Endothelial cell of umbilical vein (primary cell): ENCODE results near the gene CTDSPL. TPM values are rescaled to one million over a fixed set of nuclear protein-coding genes. Genes with fewer than 3 reads are reported as not detected.
A peak's percentile ranks its signal among the peaks of the same experiment; 100 is the strongest.

Experiments
- BruUV-seq: library from RNA; stranded (reverse); fragments of 400-500 nt; replicated peaks from 2 replicates; lab custom pipeline; 2021; lab: Mats Ljungman, UMichigan
- CTCF ChIA-PET: fragments of 300-600, 350-600 bp; sonication (Branson Sonifier 250); formaldehyde crosslinking; loops from one replicate; lab custom pipeline; 2021; ENCODE audit warnings: antibody characterized with exemption, inconsistent platforms; lab: Charles Lee
- POLR2A ChIA-PET: fragments of 300-600, 350-600 bp; sonication (Branson Sonifier 250); formaldehyde crosslinking; loops from one replicate; lab custom pipeline; 2021; ENCODE audit warnings: antibody characterized with exemption, inconsistent platforms; lab: Charles Lee
- DNase-seq: peaks from one replicate; pipeline ENCODE4 v3.0.0-alpha.2; 2011; ENCODE audit warnings: low read depth, low spot score
- FAIRE-seq: peaks from 2 replicates; lab custom pipeline; 2011; peaks lifted over from hg19 to GRCh38; lab: Jason Lieb, UNC
- H2AFZ ChIP-seq: 2 replicates; pipeline ENCODE4 v1.6.0; 2012; ENCODE audit warnings: low read depth, low read length, control low read depth, inconsistent platforms
- H3K27ac ChIP-seq: 2 replicates; pipeline ENCODE4 v1.5.1; 2011; ENCODE audit warnings: low read depth, mild to moderate bottlenecking, control low read depth, low read length, moderate library complexity; ENCODE audit not compliant: insufficient read depth
- H3K27me3 ChIP-seq, 2 experiments: 2 replicates each; pipeline versions ENCODE4 v1.6.0 to v1.6.1; 2011; ENCODE audit warnings: low read length in 2 of 2, mixed read lengths in 1 of 2; ENCODE audit not compliant: control insufficient read depth in 2 of 2, insufficient read depth in 2 of 2
- H3K36me3 ChIP-seq, 2 experiments: 2 replicates in 1 of 2; 3 replicates in 1 of 2; pipeline ENCODE4 v1.5.1; 2011; ENCODE audit warnings: low read length in 2 of 2, mild to moderate bottlenecking in 1 of 2, moderate library complexity in 1 of 2; ENCODE audit not compliant: control insufficient read depth in 2 of 2, insufficient read depth in 2 of 2; ENCODE audit errors: extremely low read depth in 1 of 2
- H3K4me1 ChIP-seq: 3 replicates; pipeline ENCODE4 v1.5.1; 2011; ENCODE audit warnings: mild to moderate bottlenecking, low read length; ENCODE audit not compliant: control insufficient read depth, insufficient read depth; ENCODE audit errors: extremely low read depth
- H3K4me2 ChIP-seq: 2 replicates; pipeline ENCODE4 v1.6.1; 2011; ENCODE audit warnings: low read length, control low read depth, mixed read lengths; ENCODE audit not compliant: insufficient read depth
- H3K4me3 ChIP-seq, 3 experiments: fragments of 200-600 bp in 1 of 3; sonication (generic), shearing (Covaris generic) in 1 of 3; replicated peaks in 1 of 3; 2 replicates each; pipeline ENCODE4 v1.5.1; 2011 to 2016; ENCODE audit warnings: control low read depth in 3 of 3, low read length in 3 of 3, mild to moderate bottlenecking in 2 of 3, inconsistent platforms in 1 of 3, low read depth in 1 of 3, moderate library complexity in 1 of 3; ENCODE audit not compliant: insufficient read depth in 1 of 3
- H3K79me2 ChIP-seq: 2 replicates; pipeline ENCODE4 v1.6.0; 2012; ENCODE audit warnings: low read length, inconsistent platforms; ENCODE audit not compliant: control insufficient read depth, insufficient read depth
- H3K9ac ChIP-seq: replicated peaks from 2 replicates; pipeline ENCODE3; 2011; ENCODE audit warnings: low read length, control low read depth; ENCODE audit not compliant: insufficient read depth; ENCODE audit errors: extremely low read depth
- H3K9me1 ChIP-seq: replicated peaks from 3 replicates; pipeline ENCODE4 v1.6.0; 2011; ENCODE audit warnings: mild to moderate bottlenecking, low read length; ENCODE audit not compliant: control insufficient read depth, insufficient read depth; ENCODE audit errors: extremely low read depth
- H3K9me3 ChIP-seq: replicated peaks from 2 replicates; pipeline ENCODE4 v1.5.1; 2012; ENCODE audit warnings: low read length, inconsistent platforms; ENCODE audit not compliant: control insufficient read depth, insufficient read depth
- H4K20me1 ChIP-seq: replicated peaks from 2 replicates; pipeline ENCODE3; 2011; ENCODE audit warnings: mild to moderate bottlenecking, low read length; ENCODE audit not compliant: control insufficient read depth, insufficient read depth; ENCODE audit errors: extremely low read depth
- EZH2 ChIP-seq: IDR thresholded peaks from 2 replicates; pipeline ENCODE4 v1.6.1; 2012; ENCODE audit warnings: borderline replicate concordance, low read depth, mild to moderate bottlenecking, moderate library complexity, low read length, inconsistent platforms; ENCODE audit not compliant: severe bottlenecking
- FOS ChIP-seq: IDR thresholded peaks from 2 replicates; pipeline ENCODE4 v1.6.1; 2011; ENCODE audit warnings: mild to moderate bottlenecking, low read length, moderate library complexity, borderline replicate concordance; ENCODE audit not compliant: insufficient read depth
- GATA2 ChIP-seq: IDR thresholded peaks from 2 replicates; pipeline ENCODE4 v1.7.0; 2011; ENCODE audit warnings: low read depth, mild to moderate bottlenecking, moderate library complexity, mixed read lengths, low read length; ENCODE audit not compliant: insufficient read length, insufficient read depth
- JUN ChIP-seq: IDR thresholded peaks from 2 replicates; pipeline ENCODE4 v1.6.1; 2011; ENCODE audit warnings: borderline replicate concordance, low read depth; ENCODE audit not compliant: insufficient read length, insufficient read depth
- MAX ChIP-seq: IDR thresholded peaks from 2 replicates; pipeline ENCODE4 v1.6.1; 2011; ENCODE audit not compliant: insufficient read depth, insufficient read length
- MYC ChIP-seq: IDR thresholded peaks from one replicate; pipeline ENCODE4 v1.6.1; 2011; ENCODE audit warnings: mild to moderate bottlenecking, low read depth, low read length
- POLR2A ChIP-seq: IDR thresholded peaks from 2 replicates; pipeline ENCODE4 v1.6.1; 2012; ENCODE audit warnings: low read depth, mild to moderate bottlenecking, control low read depth, low read length
- POLR2AphosphoS5 ChIP-seq: IDR thresholded peaks from 2 replicates; pipeline ENCODE4 v1.6.1; 2012; ENCODE audit warnings: low read depth, mild to moderate bottlenecking, control low read depth, low read length, moderate library complexity; ENCODE audit not compliant: insufficient read depth
- dilution Hi-C: fragments of 300-500 bp; cut with MboI; formaldehyde crosslinking; loops from one replicate; pipeline ENCODE4 v1.15.0; 2019; ENCODE audit warnings: low sequenced_read_pairs; ENCODE audit not compliant: extremely low pct_ligation_motif_present
- intact Hi-C: fragments of 100-400 bp; cut with micrococcal nuclease; formaldehyde crosslinking; loops from one replicate; pipeline ENCODE4 v1.10.0; 2022
- polyA plus RNA-seq, 4 experiments: library from polyadenylated mRNA; depleted of rRNA in 3 of 4; stranded (reverse) in 3 of 4; unstranded in 1 of 4; fragments of >200 nt; gene quantifications; 2 replicates each; pipeline versions ENCODE4 v1.2.1 to v1.2.3, GENCODE V29; 2011 to 2012; ENCODE audit warnings: missing spikeins in 1 of 4
- total RNA-seq: library from RNA; stranded (reverse); gene quantifications from 2 replicates; pipeline ENCODE4 v1.2.3, GENCODE V29; 2021
- TF ChIP-seq, protein P1 (sequence below), 2 donors: IDR thresholded peaks; 1 replicate in 1 of 2; 2 replicates in 1 of 2; pipeline ENCODE4 v1.5.1; 2011; ENCODE audit warnings: low read length in 2 of 2, mild to moderate bottlenecking in 2 of 2, moderate library complexity in 2 of 2, control low read depth in 1 of 2, inconsistent platforms in 1 of 2, low read depth in 1 of 2; ENCODE audit not compliant: insufficient read depth in 1 of 2; ENCODE audit errors: extremely low read depth in 1 of 2

CTDSPL gene
- total and polyA plus RNA-seq, 2 donors (not counting 3 experiments of a cell fraction or from before 2014, with no cell fraction given), result 30.1 to 43.2 TPM

GRCh38 chr3:37940242-37940908 lies 78.7 kb downstream of the CTDSPL start:
- Histone ChIP-seq H2AFZ (no peak overlapping the region), H3K36me3 (no peaks in the 10 kb centered on the region), H3K4me2 (no peak overlapping the region), H3K4me1 (peaks cover 29% of the 10 kb centered on the region), H4K20me1 (no peaks in the 10 kb centered on the region), H3K27me3 (no peaks in the 10 kb centered on the region), H3K27ac (no peak overlapping the region), H3K9me1 (no peaks in the 10 kb centered on the region), H3K79me2 (no peaks in the 10 kb centered on the region), H3K9me3 (no peaks in the 10 kb centered on the region), H3K4me3 (no peak overlapping the region), H3K9ac (no peak overlapping the region)
- ChIA-PET CTCF (interaction anchor here (1.7 to 2.6 kb wide), 2 partner anchors 27 to 85 kb away, joined by 4 to 7 read pairs; no protein-coding TSS in a partner anchor), POLR2A (no interaction called here)
- TF ChIP-seq MAX (no peak), GATA2 (no peak), JUN (no peak), POLR2AphosphoS5 (no peak), MYC (no peak), FOS (no peak), EZH2 (no peak), POLR2A (no peak)
- TF ChIP-seq, protein P1, sequence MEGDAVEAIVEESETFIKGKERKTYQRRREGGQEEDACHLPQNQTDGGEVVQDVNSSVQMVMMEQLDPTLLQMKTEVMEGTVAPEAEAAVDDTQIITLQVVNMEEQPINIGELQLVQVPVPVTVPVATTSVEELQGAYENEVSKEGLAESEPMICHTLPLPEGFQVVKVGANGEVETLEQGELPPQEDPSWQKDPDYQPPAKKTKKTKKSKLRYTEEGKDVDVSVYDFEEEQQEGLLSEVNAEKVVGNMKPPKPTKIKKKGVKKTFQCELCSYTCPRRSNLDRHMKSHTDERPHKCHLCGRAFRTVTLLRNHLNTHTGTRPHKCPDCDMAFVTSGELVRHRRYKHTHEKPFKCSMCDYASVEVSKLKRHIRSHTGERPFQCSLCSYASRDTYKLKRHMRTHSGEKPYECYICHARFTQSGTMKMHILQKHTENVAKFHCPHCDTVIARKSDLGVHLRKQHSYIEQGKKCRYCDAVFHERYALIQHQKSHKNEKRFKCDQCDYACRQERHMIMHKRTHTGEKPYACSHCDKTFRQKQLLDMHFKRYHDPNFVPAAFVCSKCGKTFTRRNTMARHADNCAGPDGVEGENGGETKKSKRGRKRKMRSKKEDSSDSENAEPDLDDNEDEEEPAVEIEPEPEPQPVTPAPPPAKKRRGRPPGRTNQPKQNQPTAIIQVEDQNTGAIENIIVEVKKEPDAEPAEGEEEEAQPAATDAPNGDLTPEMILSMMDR (IDR thresholded peaks at IDR 0.05; ENCODE audit: extremely low read depth in 1 of 2, insufficient read depth in 1 of 2, low read depth in 1 of 2, low read length in 2 of 2), result no peak
- intact Hi-C loops (no loop called here), dilution Hi-C loops (no loop called here)
- BruUV-seq, result no TSS peak
- FAIRE-seq (peak; percentile 55), DNase-seq (no peak)
